Fibroblast of skin of right quadriceps (primary cell): ENCODE measurements around the gene ODF2L.
A peak's percentile ranks its signal among the peaks of the same experiment; 100 is the strongest.
"Not testable (repeated sequence)": the region's sequence is repeated elsewhere in the genome, so short reads cannot be mapped to it uniquely, and the experiment has no call there.

Experiments used
- DNase-seq: peaks from one replicate; pipeline ENCODE4 v3.0.0-alpha.2; 2013

ODF2L gene

GRCh38 chr1:86387916-86388627, 8.1 kb downstream of the ODF2L start:
- DNase-seq, result peak; percentile 40

GRCh38 chr1:86382878-86383277, 13.2 kb downstream of the ODF2L start:
- DNase-seq, result no peak

GRCh38 chr1:86381223-86381622, 14.9 kb downstream of the ODF2L start:
- no peak for DNase-seq

DNA sequence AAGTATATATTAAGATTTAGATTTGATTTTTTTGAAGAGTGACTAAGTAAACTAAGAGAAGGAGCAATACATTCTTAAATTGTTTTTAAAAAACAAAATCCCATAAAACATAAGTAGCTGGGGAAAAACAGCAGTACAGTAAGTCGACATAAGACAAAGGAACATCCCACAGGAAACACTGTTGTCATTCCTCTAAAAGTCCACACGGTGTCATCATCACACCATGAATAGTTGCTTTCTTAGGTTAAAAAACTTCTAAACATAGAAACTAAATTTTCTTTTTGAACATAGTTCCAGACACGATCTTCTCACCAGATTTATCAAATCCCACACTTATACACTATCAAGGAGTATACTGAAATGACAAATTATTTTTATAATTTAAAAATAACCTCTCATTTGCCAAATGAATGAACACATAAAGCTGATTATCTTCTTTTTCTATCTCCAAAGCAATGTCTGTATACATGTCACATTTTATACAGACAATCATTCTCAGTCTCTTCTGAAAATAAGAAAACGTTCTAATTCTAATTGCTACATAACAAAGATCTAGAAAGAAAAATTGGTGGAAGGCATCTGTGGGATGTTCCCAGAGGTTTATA, 15.8 kb downstream of the ODF2L start:
- peak; percentile 73 for DNase-seq

DNA sequence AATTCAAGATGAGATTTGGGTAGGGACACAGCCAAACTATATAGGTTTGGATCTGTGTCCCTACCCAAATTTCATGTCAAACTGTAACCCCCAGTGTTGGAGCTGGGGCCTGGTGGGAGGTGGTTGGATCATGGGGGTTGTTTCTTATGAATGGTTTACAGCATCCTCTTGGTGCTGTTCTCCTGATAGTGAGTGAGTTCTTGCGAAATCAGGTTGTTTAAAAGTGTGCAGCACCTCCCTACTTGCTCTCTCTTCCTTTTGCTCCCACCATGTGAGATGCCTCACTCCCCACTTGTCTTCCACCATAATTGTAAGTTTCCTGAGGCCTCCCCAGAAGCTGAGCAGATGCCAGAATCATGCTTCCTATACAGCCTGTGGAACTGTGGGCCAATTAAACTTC, 17.3 kb downstream of the ODF2L start:
- no peak for DNase-seq

- no peak for DNase-seq
Measured at GRCh38 chr1:86377341-86377740, 18.8 kb downstream of the ODF2L start.

DNA sequence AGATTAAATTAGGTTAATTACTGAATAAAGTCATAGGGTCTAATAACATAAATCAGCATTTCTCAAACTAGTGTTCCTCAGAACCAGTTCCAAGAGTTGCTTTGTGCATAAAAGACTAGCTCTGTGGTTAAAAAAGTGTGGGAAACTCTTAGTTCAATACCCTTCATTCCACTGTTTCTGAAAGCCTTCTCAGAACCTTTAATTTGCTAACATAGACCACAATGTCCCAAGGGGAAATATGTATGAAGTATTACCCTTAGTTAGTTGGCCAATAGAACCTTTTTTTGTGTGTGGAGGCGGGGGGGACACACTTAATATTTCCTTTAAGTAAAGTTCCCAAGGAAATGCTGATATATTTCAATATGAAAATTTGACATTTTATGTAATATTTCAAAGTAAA, 20.4 kb downstream of the ODF2L start:
- DNase-seq, result peak; percentile 68

GRCh38 chr1:86370601-86371022, 25.5 kb downstream of the ODF2L start:
- peak; percentile 89 for DNase-seq

DNA sequence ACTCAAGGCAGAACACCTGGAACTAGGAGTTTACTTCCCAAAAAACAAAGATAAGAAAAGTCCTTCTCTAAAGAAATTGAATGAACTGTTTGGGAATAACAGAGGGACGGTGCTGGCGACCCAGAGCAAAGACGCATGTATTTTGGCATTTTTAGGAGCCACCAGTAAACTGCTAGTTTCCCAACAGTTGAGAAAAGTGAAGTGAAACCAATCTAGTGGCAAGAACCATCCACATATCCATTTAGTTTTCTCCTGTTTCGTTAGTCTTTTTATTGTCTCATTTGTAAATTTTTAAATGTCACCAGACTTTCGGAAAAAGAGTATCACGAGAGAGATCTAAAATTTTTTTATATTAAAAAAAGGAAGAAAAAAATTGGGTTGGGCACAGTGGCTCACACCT, 30.2 kb downstream of the ODF2L start:
- DNase-seq, result no peak

DNA sequence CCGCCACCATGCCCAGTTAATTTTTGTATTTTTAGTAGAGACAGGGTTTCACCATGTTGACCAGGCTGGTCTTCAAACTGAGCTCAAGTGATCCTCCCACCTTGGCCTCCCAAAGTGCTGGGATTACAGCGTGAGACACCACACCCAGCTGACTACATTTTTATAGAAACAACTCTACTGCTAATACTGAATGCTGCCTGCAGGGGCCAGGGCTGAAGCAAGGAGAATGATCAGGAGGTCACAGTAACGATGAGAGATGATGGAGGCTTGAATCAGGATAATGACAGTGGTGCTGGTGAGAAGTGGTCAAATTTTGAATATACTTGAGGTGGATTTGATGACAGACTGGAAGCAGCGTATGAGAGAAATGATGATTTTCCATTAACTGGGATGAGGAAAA, 33.3 kb downstream of the ODF2L start:
- DNase-seq, result no peak

DNA sequence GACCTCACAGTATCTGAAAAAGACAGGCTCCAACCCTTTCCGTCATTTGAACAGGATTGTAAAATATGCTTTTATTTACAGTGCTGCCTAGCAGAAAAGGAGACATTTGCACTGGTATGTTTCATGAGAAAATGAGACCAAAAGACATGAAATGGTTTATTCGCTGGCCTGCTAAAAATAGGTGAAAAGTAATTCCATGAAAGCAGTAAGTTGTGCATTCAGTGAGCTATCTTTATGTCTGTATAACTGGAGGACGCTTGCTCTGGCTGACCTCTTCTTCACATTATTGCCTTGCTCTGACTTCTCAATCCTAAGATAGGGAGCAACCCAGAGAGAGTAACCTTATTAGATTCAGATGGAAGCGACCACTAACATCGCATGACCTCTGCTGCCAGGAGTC, 38.3 kb downstream of the ODF2L start:
- no peak for DNase-seq

DNA sequence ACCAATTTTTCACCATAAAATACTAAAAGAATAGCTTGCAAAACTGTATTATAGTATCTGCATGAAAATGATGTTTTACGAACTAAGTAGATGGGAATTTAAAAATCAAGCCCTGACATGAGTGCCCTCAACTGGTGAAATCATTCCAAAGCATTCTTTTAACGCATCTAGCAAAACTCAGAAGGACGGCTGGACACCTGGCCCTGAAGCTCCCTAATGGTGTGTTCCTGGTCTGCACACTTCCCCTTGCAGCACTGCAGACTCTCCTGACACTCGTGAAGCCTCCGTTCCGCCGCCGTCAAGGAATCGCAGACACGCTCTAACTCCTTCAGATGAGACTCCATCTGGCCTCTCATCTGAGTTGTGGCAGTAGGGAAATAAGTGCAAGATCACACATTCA, 39.9 kb downstream of the ODF2L start:
- DNase-seq, result peak; percentile 13

GRCh38 chr1:86352086-86352485, 44.0 kb downstream of the ODF2L start:
- DNase-seq, result peak; percentile 48

GRCh38 chr1:86350230-86350629, 45.9 kb downstream of the ODF2L start:
- not testable (repeated sequence) for DNase-seq

DNA sequence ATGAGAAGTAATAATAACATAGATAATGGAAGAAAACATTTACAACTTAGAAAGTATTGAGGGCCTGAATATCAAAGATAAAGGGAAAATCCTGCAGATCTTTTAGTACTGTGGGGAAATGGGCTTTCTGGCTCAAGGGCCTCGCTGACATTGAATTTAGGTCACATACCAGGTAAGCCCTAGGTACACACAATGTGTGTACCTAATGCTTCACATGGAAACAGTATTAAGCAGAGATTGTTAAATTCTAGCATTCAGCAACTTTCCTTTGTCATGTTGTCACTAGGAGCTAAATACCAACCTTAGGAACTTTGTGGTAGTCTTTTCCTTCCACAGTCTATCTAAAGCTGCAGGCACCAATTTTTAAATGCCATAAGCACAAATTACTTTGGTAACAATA, 49.7 kb downstream of the ODF2L start:
- DNase-seq, result no peak

DNA sequence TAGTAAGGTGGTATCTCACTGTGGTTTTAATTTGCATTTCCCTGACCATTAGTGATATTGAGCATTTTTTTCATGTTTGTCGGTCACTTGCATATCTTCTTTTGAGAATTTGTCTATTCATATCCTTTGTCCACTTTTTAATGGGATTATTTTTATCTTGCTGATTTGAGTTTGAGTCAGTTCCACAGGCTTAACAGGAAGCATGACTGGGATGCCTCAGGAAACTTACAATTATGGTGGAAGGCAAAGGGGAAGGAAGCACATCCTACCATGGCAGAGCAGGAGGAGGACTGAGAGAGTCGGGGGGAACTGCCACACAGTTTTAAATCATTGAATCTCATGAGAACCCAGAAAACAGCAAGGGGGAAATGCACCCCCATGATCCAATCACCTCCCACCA, 51.1 kb downstream of the ODF2L start:
- no peak for DNase-seq

- no peak for DNase-seq
Measured at GRCh38 chr1:86339906-86340305, 56.2 kb downstream of the ODF2L start.

DNA sequence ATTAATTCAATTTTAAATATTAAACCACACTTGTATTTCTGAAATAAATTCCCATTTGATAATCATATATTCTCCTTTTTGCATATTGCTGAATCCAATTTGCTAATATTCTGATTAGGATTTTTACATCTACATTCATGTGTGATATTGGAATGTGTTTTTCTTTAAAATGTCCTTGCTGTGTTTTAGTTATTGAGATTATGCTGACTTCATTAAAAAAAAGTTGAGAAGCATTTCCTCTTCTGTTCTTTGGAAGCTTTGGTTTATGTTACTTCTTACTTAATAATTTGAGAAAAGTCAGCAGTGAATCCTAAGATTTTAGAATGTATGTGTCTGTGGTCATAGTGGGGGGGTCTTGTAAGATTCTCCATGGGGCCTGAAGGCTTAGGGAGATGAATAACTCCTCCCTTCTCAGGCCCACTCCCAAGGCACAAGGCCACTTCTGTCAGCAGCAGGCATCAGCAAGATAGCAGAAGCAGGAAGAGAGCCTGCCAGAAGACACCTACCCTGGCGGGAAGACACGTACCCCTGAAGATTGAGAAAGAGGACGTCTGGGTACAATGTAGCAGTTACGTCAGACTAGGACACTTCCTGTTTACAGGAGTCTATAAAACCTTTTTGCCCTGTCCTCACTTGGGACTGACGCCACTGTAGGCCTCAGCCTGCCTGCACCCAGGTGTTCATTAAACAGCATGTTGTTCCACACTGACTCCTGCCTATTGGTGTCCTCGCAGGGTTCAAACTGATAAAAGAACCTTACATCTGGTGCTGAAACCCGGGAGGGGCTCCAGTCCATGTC, 56.9 kb downstream of the ODF2L start:
- no peak for DNase-seq

DNA sequence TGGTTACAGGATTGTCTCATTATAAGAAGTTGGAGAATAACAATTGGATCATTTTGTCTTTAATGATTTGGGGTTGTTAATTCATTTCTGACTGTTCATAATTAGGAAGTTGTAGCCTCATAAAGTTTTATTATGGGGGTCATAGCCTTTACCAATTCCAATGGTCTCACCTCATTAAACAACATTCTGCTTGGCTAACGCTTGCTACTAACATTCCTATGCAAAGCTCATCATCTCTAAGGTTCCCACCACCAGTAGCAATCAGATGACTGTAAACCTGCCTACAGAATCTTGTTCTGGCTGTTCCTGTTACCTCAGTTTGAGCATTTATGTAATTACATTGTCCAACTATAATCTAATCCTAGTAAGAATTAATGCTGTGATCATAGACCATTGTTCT, 60.2 kb downstream of the ODF2L start:
- no peak for DNase-seq

DNA sequence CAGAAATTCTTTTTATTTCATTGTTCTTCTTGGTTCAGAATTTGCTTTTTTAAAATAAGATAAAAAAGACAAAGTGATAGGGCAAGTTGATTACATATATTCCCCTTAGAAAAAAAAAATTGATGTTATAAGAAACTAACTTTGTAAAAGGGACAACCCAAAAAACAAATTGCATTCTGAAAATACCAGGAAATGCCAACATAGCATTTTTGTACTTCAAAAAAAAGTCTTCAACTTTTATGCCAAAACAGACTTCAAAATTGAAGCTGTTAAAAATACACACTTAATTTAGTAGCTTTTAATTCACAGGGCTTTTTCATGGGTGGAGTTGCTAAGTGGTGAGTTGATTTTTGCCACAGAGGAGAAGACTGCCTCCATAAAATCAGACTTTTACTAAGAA, 70.9 kb downstream of the ODF2L start:
- DNase-seq, result no peak

DNA sequence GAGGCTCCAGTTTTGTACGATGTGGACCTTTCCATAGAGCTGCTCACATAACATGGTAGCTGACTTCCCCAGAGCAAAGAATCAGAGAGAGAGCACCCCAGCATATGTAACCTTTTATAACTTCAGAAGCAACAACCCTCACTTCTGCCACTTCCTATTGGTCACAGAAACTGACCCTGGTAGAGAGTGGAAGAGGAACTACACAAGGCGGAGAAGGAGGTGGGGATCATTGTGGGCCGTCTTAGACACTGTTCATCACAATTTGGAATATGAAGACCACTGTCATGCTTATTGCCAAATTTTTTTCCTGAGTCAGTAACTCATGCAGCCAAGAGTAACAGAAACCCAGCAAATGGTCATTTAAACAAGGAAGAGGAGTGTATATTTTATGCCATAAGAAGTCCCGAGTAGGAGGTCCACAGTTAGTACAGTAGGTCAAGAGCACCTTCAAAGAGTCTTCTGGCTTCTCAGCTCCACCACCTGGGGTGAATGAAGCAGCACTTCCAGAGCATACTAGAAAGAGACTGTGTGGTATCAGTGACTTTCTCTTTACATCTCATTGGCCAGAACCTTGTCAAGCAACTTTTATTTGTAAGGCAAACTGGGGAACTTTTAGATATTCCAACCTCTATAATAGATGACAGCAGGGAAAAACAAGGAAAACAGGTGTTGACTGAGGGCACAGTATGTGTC, 71.8 kb downstream of the ODF2L start:
- no peak for DNase-seq

- DNase-seq, result no peak
Measured at GRCh38 chr1:86322241-86322640, 73.9 kb downstream of the ODF2L start.

GRCh38 chr1:86318436-86318835, 77.7 kb downstream of the ODF2L start:
- DNase-seq, result no peak

DNA sequence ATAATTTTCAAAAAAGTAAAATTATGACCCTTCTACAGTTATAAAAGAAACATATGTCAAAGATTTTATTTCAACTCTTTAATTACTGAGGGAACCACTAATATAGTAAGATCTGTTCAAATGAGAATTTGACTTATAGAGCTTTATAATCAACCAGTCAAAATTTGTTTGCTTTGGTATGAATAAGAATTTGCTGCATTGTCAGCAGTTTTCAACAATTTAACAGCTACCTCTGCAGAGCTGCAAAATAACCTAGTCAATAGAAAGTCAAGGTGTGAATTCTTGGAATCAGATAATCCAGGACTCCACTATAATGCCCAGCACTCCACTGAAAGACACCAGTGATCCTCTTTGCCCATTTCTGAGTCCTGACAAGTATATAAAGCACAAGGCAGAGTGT, 78.2 kb downstream of the ODF2L start:
- no peak for DNase-seq
